Measurements from ENCODE around the gene LASP1NB.
"Not testable (repeated sequence)": the region's sequence is repeated elsewhere in the genome, so short reads cannot be mapped to it uniquely, and the experiment has no call there.

Gene LASP1NB

GRCh38 chr17:38918129-38918913, 7.1 kb upstream of the LASP1NB start:
- DNase-seq (ENCODE audit: low spot score), result no peak

- no peak for DNase-seq (ENCODE audit: low spot score)
Observed at GRCh38 chr17:38918916-38919315, 6.5 kb upstream of the LASP1NB start.

GRCh38 chr17:38919316-38920078, 5.9 kb upstream of the LASP1NB start:
- DNase-seq (ENCODE audit: low spot score), result no peak

- DNase-seq (ENCODE audit: low spot score), result no peak
Observed at GRCh38 chr17:38920374-38921291, 4.8 kb upstream of the LASP1NB start.

- DNase-seq (ENCODE audit: low spot score), result no peak
Observed at GRCh38 chr17:38921756-38922411, 3.5 kb upstream of the LASP1NB start.

- DNase-seq (ENCODE audit: low spot score), result peak; percentile 44
Observed at GRCh38 chr17:38922538-38923297, 2.7 kb upstream of the LASP1NB start.

GRCh38 chr17:38926293-38927070, 1.1 kb downstream of the LASP1NB start:
- DNase-seq (ENCODE audit: low spot score), result no peak

GRCh38 chr17:38930782-38931181, 5.4 kb downstream of the LASP1NB start:
- DNase-seq (ENCODE audit: low spot score), result not testable (repeated sequence)

GRCh38 chr17:38933962-38934361, 8.5 kb downstream of the LASP1NB start:
- not testable (repeated sequence) for DNase-seq (ENCODE audit: low spot score)

- no peak for DNase-seq (ENCODE audit: low spot score)
Observed at GRCh38 chr17:38939987-38940386, 14.6 kb downstream of the LASP1NB start.

GRCh38 chr17:38940404-38940803, 15.0 kb downstream of the LASP1NB start:
- no peak for DNase-seq (ENCODE audit: low spot score)

GRCh38 chr17:38942696-38943334, 17.4 kb downstream of the LASP1NB start:
- DNase-seq (ENCODE audit: low spot score), result no peak

- no peak for DNase-seq (ENCODE audit: low spot score)
Observed at GRCh38 chr17:38943607-38944006, 18.2 kb downstream of the LASP1NB start.

GRCh38 chr17:38947189-38947588, 21.8 kb downstream of the LASP1NB start:
- DNase-seq (ENCODE audit: low spot score), result no peak

- not testable (repeated sequence) for DNase-seq (ENCODE audit: low spot score)
Observed at GRCh38 chr17:38953800-38954199, 28.4 kb downstream of the LASP1NB start.

GRCh38 chr17:38958326-38958725, 32.9 kb downstream of the LASP1NB start:
- no peak for DNase-seq (ENCODE audit: low spot score)

- DNase-seq (ENCODE audit: low spot score), result no peak
Observed at GRCh38 chr17:38958756-38959155, 33.3 kb downstream of the LASP1NB start.

- no peak for DNase-seq (ENCODE audit: low spot score)
Observed at GRCh38 chr17:38959508-38959907, 34.1 kb downstream of the LASP1NB start.

- no peak for DNase-seq (ENCODE audit: low spot score)
Observed at GRCh38 chr17:38960402-38960801, 35.0 kb downstream of the LASP1NB start.

GRCh38 chr17:38961413-38961812, 36.0 kb downstream of the LASP1NB start:
- DNase-seq (ENCODE audit: low spot score), result no peak

Measured in kidney tubule cell (primary cell).